ENCODE data around the gene CTBP1. TPM values are rescaled to one million over a fixed set of nuclear protein-coding genes. Genes with fewer than 3 reads are reported as not detected.

CTBP1 gene
- total RNA-seq, 2 donors from 2014 or later = 121 to 128 TPM

DNA sequence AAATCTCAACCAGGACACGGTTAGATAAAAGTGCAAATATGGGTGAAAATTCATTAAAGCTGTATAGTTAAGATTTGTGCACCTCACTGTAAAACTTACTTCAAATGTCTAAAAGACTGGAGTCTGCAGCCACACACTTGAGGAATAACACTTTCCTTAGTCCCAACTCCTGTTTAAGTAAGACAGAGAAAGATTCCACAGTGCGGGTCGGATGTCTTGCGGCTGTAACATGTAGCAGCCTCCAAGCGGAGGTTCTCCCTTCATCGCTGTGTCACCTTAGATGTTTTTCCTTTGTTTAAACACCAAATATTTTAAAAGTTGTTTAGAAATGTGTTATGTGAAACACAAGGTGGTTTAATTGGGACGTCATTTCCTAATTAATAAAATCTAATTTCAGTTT lies 39.9 kb upstream of the CTBP1 start:
- DNase-seq = no peak
- ATAC-seq = no peak
- intact Hi-C loops (cut with DNase I) = loop anchor here in 1 of 2 donors (5.0 kb wide), 1 partner anchor 36 kb away; no protein-coding TSS in a partner anchor

DNA sequence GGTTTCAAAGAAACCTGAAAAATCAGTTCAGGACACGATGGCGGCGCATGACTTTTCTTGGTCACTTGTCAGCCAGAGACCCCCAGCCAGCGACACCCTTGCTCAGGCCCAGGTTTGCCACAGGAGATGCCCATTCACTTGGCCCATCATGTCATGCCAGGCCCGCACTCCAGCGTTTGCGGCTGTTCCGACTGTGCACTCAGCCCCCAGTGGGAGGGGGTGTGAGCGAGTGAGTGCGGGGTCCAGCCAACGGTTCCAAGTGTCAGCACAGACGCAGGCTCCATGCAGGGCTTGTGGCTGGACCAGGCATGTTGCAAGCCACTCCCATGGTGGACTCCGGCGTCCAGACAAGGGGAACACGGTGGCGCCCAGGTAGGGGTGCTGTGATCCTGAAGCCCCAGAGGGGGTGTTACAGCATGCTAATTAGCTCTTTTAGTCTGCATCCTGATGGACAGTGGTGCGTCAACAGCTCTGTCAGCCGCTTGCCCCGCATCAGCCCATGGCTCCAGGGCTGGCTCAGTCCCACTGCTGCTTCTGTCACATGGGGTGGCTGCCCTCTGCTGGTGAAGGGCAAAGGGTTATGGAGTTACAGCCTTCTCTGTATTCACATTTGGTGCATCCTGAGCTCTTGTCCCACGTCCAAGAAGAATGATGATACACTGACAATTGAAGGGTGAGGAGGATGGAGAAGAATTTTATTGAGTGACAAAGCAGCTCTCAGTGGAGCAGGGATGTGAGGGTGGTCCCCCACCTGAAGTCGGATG lies 37.0 kb upstream of the CTBP1 start:
- intact Hi-C loops (cut with DNase I) = loop anchor here in 1 of 2 donors (5.0 kb wide), 1 partner anchor 34 kb away; no protein-coding TSS in a partner anchor
- DNase-seq (no peak), ATAC-seq (no peak)

GRCh38 chr4:1285151-1285789 lies 36.3 kb upstream of the CTBP1 start:
- intact Hi-C loops (cut with DNase I) = loop anchor here in 1 of 2 donors (5.0 kb wide), 1 partner anchor 33 kb away; no protein-coding TSS in a partner anchor
- DNase-seq (no peak), ATAC-seq (no peak)

- intact Hi-C loops (cut with DNase I) = no loop called here
- no peak for ATAC-seq
Measured at GRCh38 chr4:1283711-1284110, 34.8 kb upstream of the CTBP1 start.

GRCh38 chr4:1279253-1279652 lies 30.3 kb upstream of the CTBP1 start:
- no peak for ATAC-seq
- no peak for DNase-seq
- intact Hi-C loops (cut with DNase I) = no loop called here

More at GRCh38 chr4:1283711-1284110, 34.8 kb upstream of the CTBP1 start:
- DNase-seq = no peak

GRCh38 chr4:1277667-1278665 lies 29.0 kb upstream of the CTBP1 start:
- DNase-seq (no peak), ATAC-seq (no peak)
- intact Hi-C loops (cut with DNase I) = no loop called here

GRCh38 chr4:1276984-1277383 lies 28.1 kb upstream of the CTBP1 start:
- intact Hi-C loops (cut with DNase I) = no loop called here
- DNase-seq (no peak), ATAC-seq (no peak)

DNA sequence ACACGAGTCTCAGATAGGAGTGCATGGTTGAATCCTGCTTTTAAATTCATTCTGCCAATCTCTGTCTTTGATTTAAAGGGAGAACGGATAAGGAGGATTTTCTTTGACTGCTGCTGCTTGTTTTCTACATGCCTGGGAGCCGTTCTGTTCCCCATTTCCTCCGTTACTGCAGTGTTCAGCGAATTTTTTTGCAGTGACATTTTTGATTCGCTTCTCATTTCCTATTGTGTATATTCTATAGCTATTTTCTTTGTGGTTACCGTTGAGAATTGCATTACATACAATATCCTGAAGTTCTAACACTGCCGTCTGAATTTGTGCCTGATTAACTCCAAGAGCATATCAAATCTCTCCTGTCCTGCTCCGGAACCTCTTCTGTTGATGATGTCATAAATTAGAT lies 25.9 kb upstream of the CTBP1 start:
- no peak for ATAC-seq
- intact Hi-C loops (cut with DNase I) = no loop called here
- no peak for DNase-seq

DNA sequence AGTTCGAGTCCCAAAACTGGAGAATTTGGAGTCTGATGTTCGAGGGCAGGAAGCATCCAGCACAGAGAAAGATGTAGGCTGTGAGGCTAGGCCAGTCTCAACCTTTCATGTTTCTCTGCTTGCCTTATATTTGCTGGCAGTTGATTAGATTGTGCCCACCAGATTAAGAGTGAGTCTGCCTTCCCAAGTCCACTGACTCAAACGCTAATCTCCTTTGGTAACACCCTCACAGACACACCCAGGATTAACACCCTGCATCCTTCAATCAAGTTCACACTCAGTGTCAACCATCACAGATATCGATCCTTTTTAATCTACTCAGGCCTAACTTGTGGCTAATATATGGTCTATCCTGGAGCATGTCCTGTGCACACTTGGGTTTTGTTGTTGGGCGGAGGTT lies 22.8 kb upstream of the CTBP1 start:
- intact Hi-C loops (cut with DNase I) = no loop called here
- ATAC-seq (no peak), DNase-seq (no peak)

GRCh38 chr4:1269209-1269608 lies 20.3 kb upstream of the CTBP1 start:
- DNase-seq (no peak), ATAC-seq (no peak)
- intact Hi-C loops (cut with DNase I) = loop anchor here in 1 of 2 donors (2.0 kb wide), 1 partner anchor 138 kb away; no protein-coding TSS in a partner anchor

DNA sequence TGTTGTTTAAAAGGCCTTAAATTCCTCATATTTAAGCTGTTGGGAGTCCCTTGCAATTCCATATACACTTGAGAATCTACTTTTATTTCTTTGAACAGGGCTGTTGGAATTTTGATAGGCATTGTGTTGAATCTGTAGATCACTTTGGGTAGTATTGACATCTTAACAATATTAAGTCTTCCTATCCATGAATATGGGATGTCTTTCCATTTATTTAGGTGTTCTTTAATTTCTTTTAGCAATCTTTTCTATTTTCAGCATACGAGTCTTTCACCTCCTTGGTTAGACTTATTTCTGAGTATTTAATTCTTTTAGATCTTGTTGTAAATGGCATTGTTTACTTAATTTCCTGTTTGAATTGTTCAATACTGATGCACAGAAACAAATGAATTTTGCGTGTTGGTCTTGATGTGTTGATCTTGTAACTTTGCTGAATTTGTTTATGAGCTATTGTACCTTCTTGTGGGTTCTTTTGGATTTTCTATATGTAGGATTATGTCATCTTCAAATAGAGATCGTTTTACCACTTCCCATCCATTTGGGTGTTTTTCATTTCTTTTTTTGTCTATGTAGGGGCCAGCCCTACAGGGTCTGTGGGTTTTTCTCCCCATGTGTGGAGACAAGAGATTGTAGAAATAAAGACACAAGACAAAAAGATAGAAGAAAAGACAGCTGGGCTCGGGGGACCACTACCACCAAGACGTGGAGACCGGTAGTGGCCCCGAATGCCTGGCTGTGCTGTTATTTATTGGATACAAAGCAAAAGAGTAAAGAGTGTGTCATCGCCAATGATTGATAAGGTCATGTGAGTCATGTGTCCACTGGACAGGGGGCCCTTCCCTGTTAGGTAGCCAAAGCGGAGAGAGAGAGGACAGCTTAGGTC lies 18.2 kb upstream of the CTBP1 start:
- intact Hi-C loops (cut with DNase I) = no loop called here
- ATAC-seq (no peak), DNase-seq (no peak)

DNA sequence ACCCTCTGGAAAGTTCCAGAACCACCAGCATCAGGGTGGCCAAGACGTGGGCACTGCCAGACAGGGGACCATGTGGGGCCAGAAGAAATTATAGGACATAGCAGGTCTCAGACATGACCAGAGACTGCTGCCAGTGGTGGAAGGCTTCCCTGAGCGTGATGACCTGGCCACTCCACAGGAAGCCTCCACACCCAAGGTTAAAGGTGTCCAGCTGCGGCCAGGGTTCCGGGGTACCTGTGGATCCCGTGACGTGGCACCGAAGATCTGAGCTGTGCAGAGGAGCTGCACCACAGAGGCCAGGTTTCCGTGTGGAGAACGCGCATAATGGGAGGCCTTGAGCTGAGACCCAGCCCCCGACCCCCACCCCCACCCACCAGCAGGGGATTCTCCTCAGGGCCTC lies 16.4 kb upstream of the CTBP1 start:
- intact Hi-C loops (cut with DNase I) = no loop called here
- ATAC-seq (no peak), DNase-seq (no peak)

- no peak for ATAC-seq
- intact Hi-C loops (cut with DNase I) = no loop called here
Measured at GRCh38 chr4:1264942-1265341, 16.0 kb upstream of the CTBP1 start.

DNA sequence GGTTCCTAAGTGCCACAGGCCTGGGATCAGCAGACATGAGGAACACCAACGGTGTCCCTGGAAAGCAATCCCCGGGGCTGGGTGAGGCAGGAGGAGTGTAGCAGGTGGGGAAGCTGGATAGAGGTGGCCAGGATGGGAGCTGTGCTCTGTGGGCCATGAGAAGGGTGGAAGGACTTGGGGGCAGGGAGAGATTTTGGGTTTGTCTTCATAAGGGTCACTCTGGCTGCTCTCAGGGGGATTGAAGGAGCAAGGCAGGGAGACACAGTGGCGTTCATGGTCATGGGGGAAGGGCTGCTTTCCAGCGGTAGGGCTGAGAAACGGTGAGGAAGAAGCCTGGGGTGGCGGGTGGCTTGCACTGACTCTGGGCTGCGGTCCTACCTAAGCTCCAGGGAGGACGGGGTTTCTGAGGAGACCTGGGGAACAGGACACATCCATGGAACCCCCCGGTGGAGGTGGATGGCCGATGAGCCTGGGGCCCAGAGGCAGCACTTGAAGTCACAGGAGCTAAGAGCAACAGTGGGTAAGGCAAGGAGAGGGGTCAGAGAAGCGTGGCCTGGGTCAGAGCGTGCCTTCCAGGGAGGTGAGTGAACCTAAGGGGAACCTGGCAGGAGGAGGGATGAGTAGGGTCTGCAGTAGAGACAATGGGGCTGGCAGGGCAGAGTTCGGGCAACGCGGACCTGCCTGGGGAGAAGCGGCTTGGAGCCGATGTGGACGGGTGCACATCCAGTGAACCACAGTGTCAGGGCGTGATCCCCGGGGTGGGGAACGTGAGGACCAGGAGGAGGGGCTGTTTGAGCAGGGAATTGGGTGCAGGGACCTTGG lies 12.4 kb upstream of the CTBP1 start:
- ATAC-seq (no peak), DNase-seq (no peak)
- intact Hi-C loops (cut with DNase I) = no loop called here

More at GRCh38 chr4:1264942-1265341, 16.0 kb upstream of the CTBP1 start:
- DNase-seq = no peak

DNA sequence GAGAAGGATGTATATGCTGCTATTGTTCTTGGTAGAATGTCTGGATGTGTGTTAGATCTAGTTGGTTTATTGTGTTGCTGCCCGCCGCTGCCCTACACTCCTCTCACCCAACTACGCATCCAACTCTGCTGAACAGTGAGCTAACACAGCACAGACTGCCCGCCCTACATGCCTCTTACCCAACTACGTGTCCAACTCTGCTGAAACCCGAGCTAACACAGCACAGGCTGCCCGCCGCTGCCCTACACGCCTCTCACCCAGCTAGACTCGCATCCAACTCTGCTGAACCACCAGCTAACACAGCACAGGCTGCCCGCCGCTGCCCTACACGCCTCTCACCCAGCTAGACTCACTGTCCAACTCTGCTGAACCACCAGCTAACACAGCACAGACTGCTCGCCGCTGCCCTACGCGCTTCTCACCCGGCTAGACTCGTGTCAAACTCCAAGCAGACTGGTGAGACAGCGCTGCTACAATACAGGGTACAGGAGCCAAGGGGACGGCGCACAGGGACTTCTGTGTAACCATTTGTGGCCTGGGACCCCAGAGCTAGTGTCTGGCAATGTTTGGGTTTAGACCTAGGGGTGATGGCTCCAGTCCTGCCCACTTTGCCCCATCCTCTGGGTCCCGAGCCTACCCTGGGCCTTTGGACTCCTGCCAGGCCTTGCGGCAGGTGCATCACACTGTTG lies 11.6 kb upstream of the CTBP1 start:
- intact Hi-C loops (cut with DNase I) = no loop called here
- ATAC-seq = no peak
- DNase-seq = no peak

DNA sequence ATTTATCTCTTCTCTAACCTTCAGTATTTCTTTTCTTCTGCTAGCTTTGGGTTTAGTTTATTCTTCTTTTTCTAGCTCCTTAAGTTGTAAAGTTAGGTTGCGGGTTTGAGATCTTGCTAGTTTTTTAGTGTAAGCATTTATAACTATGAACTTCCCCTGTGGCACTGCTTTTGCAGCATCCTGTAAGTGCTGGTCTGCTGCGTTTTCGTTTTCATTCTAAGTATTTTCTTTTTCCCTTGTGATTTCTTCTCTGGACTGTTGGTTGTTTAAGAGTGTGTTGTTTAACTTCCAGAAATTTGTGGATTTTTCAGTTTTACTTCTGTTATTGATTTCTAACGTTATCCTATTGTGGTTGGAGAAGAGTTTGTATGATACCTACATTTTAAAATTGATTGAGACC lies 11.0 kb upstream of the CTBP1 start:
- ATAC-seq (no peak), DNase-seq (no peak)
- intact Hi-C loops (cut with DNase I) = no loop called here

GRCh38 chr4:1258457-1258856 lies 9.5 kb upstream of the CTBP1 start:
- intact Hi-C loops (cut with DNase I) = no loop called here
- ATAC-seq = no peak

More at GRCh38 chr4:1258457-1258856, 9.5 kb upstream of the CTBP1 start:
- no peak for DNase-seq

Measured in left cardiac atrium (tissue), 4 donors.